NCI-H2171 treated with DMSO at 0.1 percent for 48 hours (cell line): Measurements from ENCODE around the gene MYB.

Experiments used
- DNase-seq: peaks from one replicate; lab custom pipeline; 2025; lab: John Stamatoyannopoulos, UW

MYB gene

DNA sequence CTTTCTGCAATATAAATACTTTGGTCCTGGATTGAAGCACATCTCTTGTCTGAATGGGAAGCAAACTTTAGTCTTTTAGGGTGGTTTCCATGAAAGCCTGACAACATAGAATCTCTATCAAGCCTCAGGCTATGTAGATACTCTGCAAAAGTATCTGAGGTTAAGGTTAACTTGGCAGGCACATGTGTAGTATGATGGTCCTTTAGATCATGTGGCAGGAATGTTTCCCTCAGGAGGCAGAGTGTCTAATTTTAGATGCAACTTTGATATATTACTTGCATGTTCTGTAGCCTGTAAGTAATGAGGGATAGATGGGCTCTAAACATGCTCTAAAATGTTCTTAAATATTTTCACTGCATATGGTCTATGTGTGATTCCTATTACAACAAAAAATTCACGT, 8.2 kb downstream of the MYB start:
- no peak for DNase-seq

GRCh38 chr6:135191508-135192255, 10.6 kb downstream of the MYB start:
- no peak for DNase-seq

GRCh38 chr6:135192256-135193174, 11.4 kb downstream of the MYB start:
- DNase-seq, result no peak

- DNase-seq, result no peak
Measured at GRCh38 chr6:135193221-135193620, 12.1 kb downstream of the MYB start.

DNA sequence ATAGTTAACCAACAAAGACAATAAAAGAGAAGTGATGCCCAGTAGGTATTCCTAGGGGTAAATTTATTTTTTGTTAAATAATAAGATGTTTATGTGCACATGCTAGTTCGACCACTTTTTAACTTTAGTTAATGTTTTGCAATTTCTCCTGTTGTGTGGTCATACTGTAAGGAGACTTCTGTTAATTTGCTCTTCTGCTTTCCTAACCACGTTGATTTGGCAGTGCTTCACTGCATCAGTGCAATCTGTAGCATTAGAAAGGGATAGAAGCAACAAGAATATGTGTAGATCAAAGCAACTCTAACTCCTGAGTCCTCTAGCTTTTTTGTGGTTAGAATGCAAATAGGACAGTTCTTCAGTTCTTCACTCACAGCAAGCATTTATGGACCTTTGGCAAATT, 13.9 kb downstream of the MYB start:
- no peak for DNase-seq

GRCh38 chr6:135195522-135195921, 14.4 kb downstream of the MYB start:
- DNase-seq, result no peak

DNA sequence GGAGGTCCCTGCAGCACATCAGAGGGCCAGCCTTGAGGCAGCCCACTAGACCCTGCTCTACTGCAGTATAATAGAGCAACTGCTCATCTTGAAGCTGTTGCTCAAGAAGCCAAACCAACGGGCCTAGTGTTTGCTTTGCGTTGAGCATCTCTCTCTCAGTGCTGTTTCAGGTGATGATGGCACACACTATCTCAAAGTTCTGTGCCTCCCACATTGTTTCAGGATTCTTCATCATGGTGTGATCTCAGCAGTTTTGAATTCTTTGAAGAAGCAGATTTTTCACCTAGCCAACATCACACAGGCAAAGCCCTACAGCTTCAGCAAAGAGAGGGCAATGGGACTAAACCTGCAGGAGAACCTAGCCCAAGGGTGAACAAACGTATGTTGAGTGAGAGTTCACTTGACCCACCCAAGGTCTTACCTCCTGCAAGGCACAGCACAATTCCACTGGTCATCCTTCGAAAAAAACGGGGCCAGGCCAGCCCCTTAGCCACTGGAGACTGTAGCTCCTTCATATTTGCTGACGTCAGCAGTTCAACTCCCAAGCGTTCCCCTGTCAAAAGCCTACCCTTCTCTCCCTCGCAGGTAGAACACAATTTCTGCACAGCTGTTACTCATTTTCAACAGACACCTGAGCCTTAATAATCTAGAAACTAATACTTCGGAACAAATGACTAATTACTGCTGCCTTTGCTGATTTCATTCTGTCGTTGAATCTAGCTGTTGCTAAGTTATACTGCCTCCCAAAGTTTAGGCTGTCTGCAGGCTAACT, 15.8 kb downstream of the MYB start:
- no peak for DNase-seq

- DNase-seq, result no peak
Measured at GRCh38 chr6:135202836-135203235, 21.7 kb downstream of the MYB start.

- no peak for DNase-seq
Measured at GRCh38 chr6:135204951-135205350, 23.8 kb downstream of the MYB start.

DNA sequence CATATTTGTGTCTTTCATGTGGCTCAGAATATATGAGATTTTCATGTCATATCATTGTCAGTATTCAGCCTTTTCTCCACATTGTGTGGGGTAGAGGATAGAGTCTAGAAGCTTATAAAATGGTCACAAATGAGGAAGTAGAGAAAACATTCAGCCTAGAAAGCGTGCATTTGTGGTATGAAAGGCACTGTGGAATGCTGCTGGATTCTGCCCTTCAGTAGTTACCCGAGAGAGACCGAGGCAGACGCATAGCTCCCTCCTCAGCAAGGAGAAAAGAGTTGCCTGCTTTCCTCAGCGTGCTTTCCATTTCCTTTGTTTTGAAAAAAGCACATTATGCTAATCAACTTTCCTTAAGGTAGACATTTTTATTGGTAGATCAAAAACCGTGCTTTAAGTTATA, 28.7 kb downstream of the MYB start:
- no peak for DNase-seq

DNA sequence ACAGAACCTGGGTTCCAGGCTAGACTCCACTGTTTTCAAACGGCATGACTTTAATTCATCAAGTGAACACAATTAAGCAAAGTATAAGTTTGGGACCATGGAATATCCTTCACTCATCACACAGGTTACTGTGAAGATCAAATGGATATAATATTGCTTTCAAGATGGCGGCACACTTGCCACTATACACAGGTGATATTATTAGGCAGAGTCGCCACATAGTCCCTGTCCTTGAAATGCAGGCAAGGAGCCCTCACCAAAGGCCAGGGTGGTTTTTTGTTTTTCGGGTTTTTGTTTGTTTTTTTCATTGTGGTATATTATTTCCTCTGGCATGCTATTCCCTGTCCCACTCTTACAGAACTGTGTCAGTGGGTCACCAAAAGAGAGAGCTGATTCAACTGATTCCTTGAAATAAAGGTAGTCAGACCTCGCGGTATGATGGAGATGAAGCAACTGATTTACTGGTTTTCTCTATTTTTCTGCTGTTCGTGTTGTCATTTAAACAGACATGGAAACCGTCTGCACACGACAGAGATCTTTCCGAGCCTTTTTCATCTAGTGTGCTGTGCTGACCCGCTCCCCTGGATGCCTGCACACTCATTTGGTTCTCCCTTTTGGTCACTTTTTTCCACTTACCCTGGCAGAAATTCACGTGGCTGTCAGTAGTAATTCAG, 29.7 kb downstream of the MYB start:
- no peak for DNase-seq

DNA sequence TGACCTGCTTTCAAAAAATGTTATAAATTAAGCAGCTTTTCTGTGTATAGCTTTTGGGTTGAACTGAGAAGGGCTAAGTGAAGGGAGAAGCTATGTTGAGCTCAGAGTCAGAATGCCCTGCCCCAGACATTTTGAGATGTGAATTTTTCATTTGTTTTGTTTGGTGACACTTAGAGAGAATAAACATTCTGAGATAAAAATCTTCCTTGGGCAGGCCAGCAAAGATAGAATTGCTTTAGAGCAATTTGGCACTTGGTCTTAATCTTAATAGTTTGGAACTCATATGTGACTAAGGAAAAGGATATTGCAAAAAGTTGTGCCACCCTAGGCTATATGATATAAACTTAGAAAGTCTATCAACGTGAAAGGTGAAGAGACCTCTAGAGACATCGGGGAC, 30.2 kb downstream of the MYB start:
- DNase-seq, result no peak

DNA sequence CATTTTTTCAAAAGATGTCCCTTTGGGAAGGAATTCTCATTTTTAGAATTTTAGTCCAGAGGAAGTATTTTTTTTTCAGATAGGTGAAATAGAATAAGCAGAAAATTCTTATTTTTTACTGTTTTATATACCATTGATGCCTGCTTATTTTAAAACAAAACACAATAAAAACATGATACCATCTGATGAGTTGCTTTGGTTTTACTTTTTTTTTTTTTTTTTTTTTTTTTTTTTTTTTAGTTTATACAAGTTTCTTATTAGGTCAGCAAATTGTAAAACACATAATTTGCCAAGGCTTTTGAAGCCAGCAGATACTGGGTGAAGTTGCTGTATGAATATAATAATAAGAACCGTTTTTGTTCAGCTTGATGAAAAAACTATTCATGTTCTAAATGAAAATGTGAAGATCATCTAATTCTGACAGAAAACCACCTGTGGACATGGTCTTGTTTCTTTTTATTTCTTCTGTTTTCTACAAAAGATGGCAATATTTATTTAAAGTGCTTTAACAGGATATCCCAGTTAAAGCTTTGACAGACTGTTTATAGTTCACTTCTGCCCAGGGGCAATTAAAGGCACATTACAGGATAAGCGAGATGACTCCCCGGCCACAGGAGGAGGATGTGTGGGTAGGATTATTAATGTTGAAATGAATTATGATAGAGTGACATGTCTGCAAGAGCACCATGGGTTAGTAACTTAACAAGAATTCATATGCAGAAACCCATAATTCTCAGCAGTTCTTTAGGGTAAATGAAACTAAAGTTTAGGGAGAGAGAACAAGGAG, 31.1 kb downstream of the MYB start:
- no peak for DNase-seq

- no peak for DNase-seq
Measured at GRCh38 chr6:135212935-135213334, 31.8 kb downstream of the MYB start.

- DNase-seq, result no peak
Measured at GRCh38 chr6:135213616-135214015, 32.5 kb downstream of the MYB start.

DNA sequence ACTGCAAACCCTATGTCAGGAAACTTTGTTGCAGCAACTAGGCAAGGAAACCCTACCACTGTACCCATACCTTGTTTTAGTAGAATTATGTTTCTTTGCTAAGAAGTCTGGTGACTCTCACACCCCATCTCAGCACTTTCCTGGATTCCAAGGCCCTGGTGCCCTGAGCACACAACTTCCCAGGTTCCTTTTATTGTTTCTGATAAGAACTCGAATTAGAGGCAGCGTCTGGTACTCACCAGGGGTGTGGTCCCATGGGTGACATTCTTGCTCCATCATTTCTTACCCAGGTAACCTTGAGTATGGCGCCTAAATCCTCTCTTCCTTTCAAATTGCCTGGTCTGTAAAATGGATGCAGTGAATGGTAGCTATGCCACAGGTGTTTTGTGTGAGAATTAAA, 34.1 kb downstream of the MYB start:
- DNase-seq, result no peak

GRCh38 chr6:135215563-135215962, 34.5 kb downstream of the MYB start:
- no peak for DNase-seq

DNA sequence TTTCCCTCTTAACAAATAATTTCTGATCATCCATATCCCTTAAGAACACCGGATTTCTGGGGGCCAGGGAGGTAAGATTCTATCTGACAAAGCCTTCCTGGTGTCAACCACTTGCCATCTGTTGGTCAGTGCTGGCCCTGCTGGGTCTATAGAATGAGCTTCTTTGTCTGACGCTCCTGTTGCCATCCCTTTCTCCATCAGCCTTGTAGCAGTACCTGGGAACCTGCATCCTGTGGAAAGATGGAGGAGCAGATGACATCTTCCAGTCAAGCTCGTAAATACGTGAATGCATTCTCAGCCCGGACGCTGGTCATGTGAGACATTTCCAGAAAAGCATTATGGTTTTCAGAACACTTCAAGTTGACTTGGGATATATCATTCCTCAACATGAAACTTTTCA, 36.6 kb downstream of the MYB start:
- no peak for DNase-seq

GRCh38 chr6:135219346-135219745, 38.2 kb downstream of the MYB start:
- DNase-seq, result no peak

DNA sequence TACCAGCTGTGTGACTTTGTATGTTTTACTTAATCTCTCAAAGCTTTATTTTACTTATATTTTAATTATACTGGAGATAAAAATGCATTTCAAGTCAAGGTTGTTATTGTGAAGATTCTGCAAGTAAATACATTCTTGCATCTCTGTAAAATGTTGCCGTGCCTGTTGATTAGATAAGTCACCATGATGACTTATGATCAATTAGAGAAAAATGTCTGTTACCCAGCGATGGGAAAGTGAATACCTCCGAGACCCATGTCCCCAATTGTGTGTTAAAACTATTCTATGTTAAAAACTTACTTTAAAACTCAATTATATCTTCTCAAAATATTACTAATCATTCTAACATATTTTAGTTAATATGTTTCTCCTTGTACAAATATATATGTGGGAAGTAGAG, 39.9 kb downstream of the MYB start:
- DNase-seq, result no peak

DNA sequence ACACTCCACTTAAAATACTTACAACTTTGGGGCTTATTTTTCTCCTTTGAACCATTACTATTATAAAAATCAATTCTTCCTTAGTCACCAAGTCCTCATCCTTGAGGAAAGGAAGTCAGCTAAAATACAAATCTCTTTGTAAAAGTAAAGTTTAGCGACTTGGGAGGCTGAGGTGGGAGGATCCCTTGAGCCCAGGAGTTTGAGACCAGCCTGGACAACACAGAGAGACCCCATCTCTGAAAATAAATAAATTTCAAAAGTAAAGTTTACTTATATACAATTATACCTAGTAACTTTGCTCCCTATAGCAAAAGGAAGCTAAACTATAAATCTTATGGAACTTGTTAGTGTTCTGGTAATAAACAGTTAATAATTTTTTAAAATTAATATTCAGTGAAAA, 40.4 kb downstream of the MYB start:
- no peak for DNase-seq
